Keratinocyte (primary cell): ENCODE measurements around the gene STK32B. TPM values are rescaled to one million over a fixed set of nuclear protein-coding genes. Genes with fewer than 3 reads are reported as not detected.

Source experiments
- DNase-seq: peaks from one replicate; pipeline ENCODE4 v3.0.0-alpha.2; 2011; ENCODE audit warnings: low read depth, missing footprints, low spot score
- FAIRE-seq: peaks from 2 replicates; lab custom pipeline; 2011; peaks lifted over from hg19 to GRCh38; lab: Jason Lieb, UNC
- H2AFZ ChIP-seq: 2 replicates; pipeline ENCODE4 v1.6.0; 2012; ENCODE audit warnings: low read length, control low read depth, inconsistent platforms; ENCODE audit not compliant: control insufficient read depth
- H3K27ac ChIP-seq: 2 replicates; pipeline ENCODE4 v1.5.1; 2011; ENCODE audit warnings: low read length; ENCODE audit not compliant: control insufficient read depth, insufficient read depth
- H3K27me3 ChIP-seq: 3 replicates; pipeline ENCODE4 v1.6.0; 2011; ENCODE audit warnings: low read length; ENCODE audit not compliant: control insufficient read depth, insufficient read depth; ENCODE audit errors: extremely low read depth
- H3K36me3 ChIP-seq, 2 experiments: 2 replicates in 1 of 2; 3 replicates in 1 of 2; pipeline ENCODE4 v1.5.1; 2011; ENCODE audit warnings: low read length in 2 of 2, mild to moderate bottlenecking in 1 of 2; ENCODE audit not compliant: control insufficient read depth in 2 of 2, insufficient read depth in 2 of 2; ENCODE audit errors: extremely low read depth in 1 of 2
- H3K4me1 ChIP-seq: 3 replicates; pipeline ENCODE4 v1.5.1; 2011; ENCODE audit warnings: low read length; ENCODE audit not compliant: control insufficient read depth, insufficient read depth; ENCODE audit errors: extremely low read depth
- H3K4me2 ChIP-seq: 3 replicates; pipeline ENCODE4 v1.6.0; 2011; ENCODE audit warnings: low read depth, low read length; ENCODE audit not compliant: control insufficient read depth, insufficient read depth; ENCODE audit errors: extremely low read depth
- H3K4me3 ChIP-seq, 3 experiments: fragments of 200-600 bp in 1 of 3; sonication (generic) in 1 of 3; 2 replicates in 2 of 3; 3 replicates in 1 of 3; pipeline ENCODE4 v1.5.1; 2011 to 2016; ENCODE audit warnings: low read length in 3 of 3, mild to moderate bottlenecking in 3 of 3, control low read depth in 2 of 3, inconsistent platforms in 1 of 3, low read depth in 1 of 3, mixed read lengths in 1 of 3, mixed run types in 1 of 3, moderate library complexity in 1 of 3; ENCODE audit not compliant: control insufficient read depth in 2 of 3, insufficient read depth in 2 of 3; ENCODE audit errors: extremely low read depth in 1 of 3
- H3K79me2 ChIP-seq: 2 replicates; pipeline ENCODE4 v1.6.0; 2012; ENCODE audit warnings: low read length; ENCODE audit not compliant: control insufficient read depth, insufficient read depth
- H3K9ac ChIP-seq: 3 replicates; pipeline ENCODE4 v1.6.0; 2011; ENCODE audit warnings: low read length; ENCODE audit not compliant: control insufficient read depth, insufficient read depth; ENCODE audit errors: extremely low read depth
- H3K9me1 ChIP-seq: 3 replicates; pipeline ENCODE4 v1.6.0; 2011; ENCODE audit warnings: low read length; ENCODE audit not compliant: control insufficient read depth, insufficient read depth; ENCODE audit errors: extremely low read depth
- H3K9me3 ChIP-seq: 2 replicates; pipeline ENCODE4 v1.5.1; 2012; ENCODE audit warnings: low read depth, low read length; ENCODE audit not compliant: control insufficient read depth
- H4K20me1 ChIP-seq: 3 replicates; pipeline ENCODE4 v1.6.0; 2011; ENCODE audit warnings: low read length; ENCODE audit not compliant: control insufficient read depth, insufficient read depth; ENCODE audit errors: extremely low read depth
- EZH2 ChIP-seq: IDR thresholded peaks from one replicate; pipeline ENCODE4 v1.6.1; 2012; ENCODE audit warnings: inconsistent platforms, mild to moderate bottlenecking, low read length, moderate library complexity
- dilution Hi-C: fragments of 300-500 bp; cut with MboI; formaldehyde crosslinking; loops from one replicate; pipeline ENCODE4 v1.7.0; 2020; ENCODE audit warnings: low sequenced_read_pairs; ENCODE audit not compliant: extremely low pct_ligation_motif_present
- polyA plus RNA-seq, 5 experiments: library from polyadenylated mRNA; depleted of rRNA in 3 of 5; stranded (reverse) in 3 of 5; stranded (forward) in 1 of 5; unstranded in 1 of 5; fragments of >200 nt; gene quantifications; 1 replicate in 1 of 5; 2 replicates in 3 of 5; 3 replicates in 1 of 5; pipeline versions ENCODE4 v1.2.1 to v1.2.3, GENCODE V29; 2011 to 2012; ENCODE audit warnings: missing spikeins in 2 of 5, low read depth in 1 of 5, low replicate concordance in 1 of 5
- TF ChIP-seq, protein P1 (sequence below), 3 experiments: IDR thresholded peaks in 1 of 3; conservative IDR thresholded peaks in 1 of 3; optimal IDR thresholded peaks in 1 of 3; 2 replicates in 2 of 3; 3 replicates in 1 of 3; pipeline versions ENCODE3 to v1.5.1; 2011; ENCODE audit warnings: low read length in 3 of 3, mild to moderate bottlenecking in 3 of 3, moderate library complexity in 2 of 3, control low read depth in 1 of 3, inconsistent platforms in 1 of 3; ENCODE audit not compliant: insufficient read depth in 2 of 3; ENCODE audit errors: extremely low read depth in 1 of 3

The STK32B gene
- polyA plus RNA-seq, 1 donor (not counting 4 experiments of a cell fraction or from before 2014, with no cell fraction given) = 3.4 TPM

DNA sequence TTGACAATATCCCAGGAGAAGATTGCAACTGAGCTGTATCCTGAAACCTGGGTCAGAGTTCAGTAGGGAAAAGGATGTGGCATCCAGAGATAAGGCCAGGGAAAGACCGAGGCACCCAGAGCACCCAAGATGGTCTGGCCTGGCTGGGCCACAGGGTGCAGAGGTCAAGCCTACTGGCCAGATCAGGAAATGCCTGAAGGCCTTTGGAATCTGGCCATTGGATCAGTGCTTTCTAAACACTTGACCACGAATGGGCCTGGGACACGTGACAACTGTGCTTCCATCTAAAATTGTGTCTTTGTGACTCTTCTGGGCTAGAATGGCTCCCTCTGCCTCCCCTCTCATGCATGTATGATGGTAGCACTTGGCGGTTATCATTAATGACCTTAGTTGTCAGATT lies 340.2 kb downstream of the STK32B start:
- no peak for DNase-seq
- Histone ChIP-seq H3K9me1 (no peaks in the 10 kb centered on the region), H3K36me3 (no peaks in the 10 kb centered on the region), H3K27ac (no peak overlapping the region), H4K20me1 (no peaks in the 10 kb centered on the region), H3K79me2 (no peaks in the 10 kb centered on the region), H3K4me3 (no peak overlapping the region), H3K9me3 (no peaks in the 10 kb centered on the region), H3K9ac (no peak overlapping the region), H3K4me1 (no peaks in the 10 kb centered on the region), H2AFZ (no peak overlapping the region), H3K27me3 (no peaks in the 10 kb centered on the region), H3K4me2 (no peak overlapping the region)
- dilution Hi-C loops = no loop called here
- TF ChIP-seq, protein P1, sequence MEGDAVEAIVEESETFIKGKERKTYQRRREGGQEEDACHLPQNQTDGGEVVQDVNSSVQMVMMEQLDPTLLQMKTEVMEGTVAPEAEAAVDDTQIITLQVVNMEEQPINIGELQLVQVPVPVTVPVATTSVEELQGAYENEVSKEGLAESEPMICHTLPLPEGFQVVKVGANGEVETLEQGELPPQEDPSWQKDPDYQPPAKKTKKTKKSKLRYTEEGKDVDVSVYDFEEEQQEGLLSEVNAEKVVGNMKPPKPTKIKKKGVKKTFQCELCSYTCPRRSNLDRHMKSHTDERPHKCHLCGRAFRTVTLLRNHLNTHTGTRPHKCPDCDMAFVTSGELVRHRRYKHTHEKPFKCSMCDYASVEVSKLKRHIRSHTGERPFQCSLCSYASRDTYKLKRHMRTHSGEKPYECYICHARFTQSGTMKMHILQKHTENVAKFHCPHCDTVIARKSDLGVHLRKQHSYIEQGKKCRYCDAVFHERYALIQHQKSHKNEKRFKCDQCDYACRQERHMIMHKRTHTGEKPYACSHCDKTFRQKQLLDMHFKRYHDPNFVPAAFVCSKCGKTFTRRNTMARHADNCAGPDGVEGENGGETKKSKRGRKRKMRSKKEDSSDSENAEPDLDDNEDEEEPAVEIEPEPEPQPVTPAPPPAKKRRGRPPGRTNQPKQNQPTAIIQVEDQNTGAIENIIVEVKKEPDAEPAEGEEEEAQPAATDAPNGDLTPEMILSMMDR (optimal IDR thresholded peaks at IDR 0.05 in 1 of 3, IDR thresholded peaks at IDR 0.05 in 1 of 3, conservative IDR thresholded peaks at IDR 0.05 in 1 of 3; ENCODE audit: extremely low read depth in 1 of 3, insufficient read depth in 2 of 3, low read length in 3 of 3) = no peak
- TF ChIP-seq EZH2 = no peak
- no peak for FAIRE-seq

DNA sequence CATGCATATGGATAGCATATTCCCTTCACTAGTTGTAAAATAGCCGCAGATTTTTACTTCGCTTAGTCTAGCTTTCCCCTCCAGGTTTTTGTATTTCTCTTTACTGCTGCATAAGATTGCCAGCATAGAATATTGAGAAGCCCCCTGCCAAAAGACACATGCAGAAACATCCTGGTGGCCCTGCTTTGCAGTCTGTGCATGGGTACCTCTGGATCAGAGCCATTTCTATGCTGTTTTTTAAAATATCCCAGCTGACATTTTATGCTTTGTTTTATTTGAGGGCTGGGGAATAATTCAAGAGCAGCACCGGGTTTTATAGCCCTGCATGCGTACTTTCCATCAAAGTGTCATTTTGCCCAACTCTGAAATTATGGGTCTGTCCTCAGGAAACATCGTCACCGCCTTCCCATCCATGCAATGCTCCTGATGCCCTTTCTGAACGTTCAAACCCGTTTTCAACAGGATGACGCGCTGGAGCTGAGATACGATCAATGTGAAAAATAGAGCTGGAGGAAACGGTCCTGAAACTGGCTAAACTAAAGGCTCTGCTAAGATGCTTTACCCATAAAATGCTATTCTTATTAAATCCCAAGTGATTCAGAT lies 342.7 kb downstream of the STK32B start:
- Histone ChIP-seq H3K79me2 (no peaks in the 10 kb centered on the region), H3K27ac (no peak overlapping the region), H3K9me3 (no peaks in the 10 kb centered on the region), H3K9me1 (no peaks in the 10 kb centered on the region), H3K9ac (no peak overlapping the region), H3K4me3 (no peak overlapping the region), H2AFZ (no peak overlapping the region), H3K36me3 (no peaks in the 10 kb centered on the region), H3K4me2 (no peak overlapping the region), H3K4me1 (no peaks in the 10 kb centered on the region), H4K20me1 (no peaks in the 10 kb centered on the region), H3K27me3 (no peaks in the 10 kb centered on the region)
- DNase-seq = no peak
- no peak for TF ChIP-seq EZH2
- TF ChIP-seq, protein P1 (optimal IDR thresholded peaks at IDR 0.05 in 1 of 3, IDR thresholded peaks at IDR 0.05 in 1 of 3, conservative IDR thresholded peaks at IDR 0.05 in 1 of 3; ENCODE audit: extremely low read depth in 1 of 3, insufficient read depth in 2 of 3, low read length in 3 of 3) = no peak
- FAIRE-seq = no peak
- dilution Hi-C loops = no loop called here
